Nephron progenitor cell (in vitro differentiated cells): ENCODE measurements around the gene CYB5R3.

Experiments used
- DNase-seq: peaks from one replicate; pipeline ENCODE4 v3.0.0; 2021
- H3K27ac Mint-ChIP-seq: 2 replicates; pipeline ENCODE4 v1.8.0; 2021; ENCODE audit warnings: mild to moderate bottlenecking, moderate library complexity, mixed read lengths
- H3K27me3 Mint-ChIP-seq: 2 replicates; pipeline ENCODE4 v1.8.0; 2021; ENCODE audit warnings: mild to moderate bottlenecking, low read depth, mixed read lengths; ENCODE audit not compliant: poor library complexity
- H3K36me3 Mint-ChIP-seq: 2 replicates; pipeline ENCODE4 v1.8.0; 2021; ENCODE audit warnings: low read depth, mixed read lengths
- H3K4me1 Mint-ChIP-seq: 2 replicates; pipeline ENCODE4 v1.8.0; 2021; ENCODE audit warnings: mixed read lengths
- H3K4me3 Mint-ChIP-seq: 2 replicates; pipeline ENCODE4 v1.8.0; 2021; ENCODE audit warnings: mild to moderate bottlenecking, moderate library complexity, mixed read lengths
- H3K9me3 Mint-ChIP-seq: 2 replicates; pipeline ENCODE4 v1.8.0; 2021; ENCODE audit warnings: mild to moderate bottlenecking, moderate library complexity, mixed read lengths
- CTCF ChIP-seq: fragments of 200-600 bp; sonication (generic); IDR thresholded peaks from 2 replicates; pipeline ENCODE4 v1.5.0; 2021; ENCODE audit warnings: antibody characterized with exemption

CYB5R3 gene

GRCh38 chr22:42627981-42628380, 21.2 kb downstream of the CYB5R3 start:
- TF ChIP-seq CTCF: no peak
- Mint-ChIP-seq H3K9me3 (no peaks in the 10 kb centered on the region), H3K27ac (peak overlapping the region; percentile 34), H3K4me1 (peaks cover 5% of the 10 kb centered on the region), H3K27me3 (no peaks in the 10 kb centered on the region), H3K4me3 (no peak overlapping the region), H3K36me3 (peaks cover 28% of the 10 kb centered on the region)
- no peak for DNase-seq

- Mint-ChIP-seq H3K9me3 (no peaks in the 10 kb centered on the region), H3K4me1 (peaks cover 14% of the 10 kb centered on the region), H3K27me3 (no peaks in the 10 kb centered on the region), H3K27ac (no peak overlapping the region), H3K4me3 (no peak overlapping the region), H3K36me3 (peaks cover 22% of the 10 kb centered on the region)
- DNase-seq: no peak
- TF ChIP-seq CTCF: no peak
These were observed 22.1 kb downstream of the CYB5R3 start for GRCh38 chr22:42626951-42627625.

GRCh38 chr22:42626431-42626830, 22.8 kb downstream of the CYB5R3 start:
- Mint-ChIP-seq H3K4me1 (peaks cover 21% of the 10 kb centered on the region), H3K27ac (no peak overlapping the region)

GRCh38 chr22:42625416-42625815, 23.8 kb downstream of the CYB5R3 start:
- Mint-ChIP-seq H3K9me3 (no peaks in the 10 kb centered on the region), H3K4me3 (no peak overlapping the region), H3K4me1 (peaks cover 29% of the 10 kb centered on the region), H3K36me3 (peaks cover 26% of the 10 kb centered on the region), H3K27me3 (no peaks in the 10 kb centered on the region), H3K27ac (no peak overlapping the region)
- TF ChIP-seq CTCF: no peak
- DNase-seq: no peak

More at GRCh38 chr22:42626431-42626830, 22.8 kb downstream of the CYB5R3 start:
- no peaks in the 10 kb centered on the region for H3K27me3 Mint-ChIP-seq
- H3K4me3 Mint-ChIP-seq: no peak overlapping the region
- DNase-seq: no peak
- H3K9me3 Mint-ChIP-seq: no peaks in the 10 kb centered on the region
- H3K36me3 Mint-ChIP-seq: peaks cover 23% of the 10 kb centered on the region
- no peak for TF ChIP-seq CTCF

GRCh38 chr22:42624551-42625106, 24.6 kb downstream of the CYB5R3 start:
- Mint-ChIP-seq H3K9me3 (no peaks in the 10 kb centered on the region), H3K4me1 (peaks cover 29% of the 10 kb centered on the region), H3K27ac (no peak overlapping the region), H3K36me3 (peaks cover 26% of the 10 kb centered on the region), H3K4me3 (no peak overlapping the region), H3K27me3 (no peaks in the 10 kb centered on the region)
- no peak for TF ChIP-seq CTCF
- no peak for DNase-seq
